Activated CD8-positive, alpha-beta memory T cell treated with anti-CD3 and anti-CD28 coated beads, Interleukin-2, amount 50 U/mL, for 48 hours (primary cell): Measurements from ENCODE around the gene SLC26A1.
"Not testable (repeated sequence)": the region's sequence is repeated elsewhere in the genome, so short reads cannot be mapped to it uniquely, and the experiment has no call there.

ENCODE experiments used
- DNase-seq: peaks from one replicate; pipeline ENCODE4 v3.0.0-alpha.2; 2020

SLC26A1 gene

GRCh38 chr4:978957-979701 is 14.1 kb downstream of the SLC26A1 start:
- no peak for DNase-seq

GRCh38 chr4:976016-976415 is 17.2 kb downstream of the SLC26A1 start:
- DNase-seq, result not testable (repeated sequence)

DNA sequence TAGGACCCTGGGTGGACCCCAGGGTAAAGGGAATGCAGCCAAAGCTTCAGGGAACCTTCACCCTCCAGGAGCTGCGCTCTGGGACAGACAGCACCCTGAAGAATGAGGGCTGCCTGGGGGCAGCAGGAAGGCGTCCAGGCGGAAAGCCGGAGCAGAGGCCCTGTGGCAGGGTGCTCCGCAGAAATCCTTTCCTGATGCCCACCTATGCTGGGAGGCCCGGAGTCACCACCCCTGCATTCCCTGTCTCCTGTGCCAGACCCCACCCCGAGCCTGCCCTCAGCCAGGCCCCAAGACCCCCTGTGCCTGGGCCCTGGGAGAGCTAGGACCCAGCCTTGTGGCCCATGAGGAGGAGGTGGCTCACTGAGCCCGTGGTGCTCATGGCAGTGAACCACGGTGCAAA is 18.5 kb downstream of the SLC26A1 start:
- no peak for DNase-seq

GRCh38 chr4:973431-974397 is 19.5 kb downstream of the SLC26A1 start, which contains the start of gene DGKQ:
Gene DGKQ (minus strand): TSS chr4:973569. CDS start chr4:973482, 87 bp downstream.
- peak; percentile 95 for DNase-seq

GRCh38 chr4:972651-973424 is 20.4 kb downstream of the SLC26A1 start:
- DNase-seq, result peak; percentile 77

GRCh38 chr4:971666-972500 is 21.3 kb downstream of the SLC26A1 start:
- no peak for DNase-seq

- DNase-seq, result no peak
Measured at GRCh38 chr4:970854-971520, 22.2 kb downstream of the SLC26A1 start.

- no peak for DNase-seq
Measured at GRCh38 chr4:970046-970745, 23.0 kb downstream of the SLC26A1 start.

GRCh38 chr4:968621-969394 is 24.4 kb downstream of the SLC26A1 start:
- no peak for DNase-seq

DNA sequence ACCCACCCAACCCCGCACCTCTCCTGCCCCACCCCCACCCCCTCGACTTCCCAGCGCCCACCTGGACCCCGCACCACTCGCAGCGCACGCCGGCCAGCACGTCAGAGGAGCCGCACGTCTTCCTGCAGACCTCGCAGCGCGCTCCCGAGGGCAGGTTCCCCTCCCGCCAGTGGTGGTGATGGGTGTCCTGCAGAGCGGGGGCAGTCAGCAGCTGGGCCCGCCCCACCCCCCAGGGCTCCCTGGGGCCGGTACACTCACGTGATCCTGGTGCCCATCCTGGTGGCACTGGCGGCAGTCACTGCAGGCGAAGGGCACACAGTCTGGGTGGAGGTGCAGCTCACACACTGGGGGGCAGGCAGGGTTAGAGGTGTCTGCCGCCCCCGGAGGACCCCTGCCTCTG is 25.0 kb downstream of the SLC26A1 start:
- no peak for DNase-seq

GRCh38 chr4:967113-968104 is 25.8 kb downstream of the SLC26A1 start:
- no peak for DNase-seq

DNA sequence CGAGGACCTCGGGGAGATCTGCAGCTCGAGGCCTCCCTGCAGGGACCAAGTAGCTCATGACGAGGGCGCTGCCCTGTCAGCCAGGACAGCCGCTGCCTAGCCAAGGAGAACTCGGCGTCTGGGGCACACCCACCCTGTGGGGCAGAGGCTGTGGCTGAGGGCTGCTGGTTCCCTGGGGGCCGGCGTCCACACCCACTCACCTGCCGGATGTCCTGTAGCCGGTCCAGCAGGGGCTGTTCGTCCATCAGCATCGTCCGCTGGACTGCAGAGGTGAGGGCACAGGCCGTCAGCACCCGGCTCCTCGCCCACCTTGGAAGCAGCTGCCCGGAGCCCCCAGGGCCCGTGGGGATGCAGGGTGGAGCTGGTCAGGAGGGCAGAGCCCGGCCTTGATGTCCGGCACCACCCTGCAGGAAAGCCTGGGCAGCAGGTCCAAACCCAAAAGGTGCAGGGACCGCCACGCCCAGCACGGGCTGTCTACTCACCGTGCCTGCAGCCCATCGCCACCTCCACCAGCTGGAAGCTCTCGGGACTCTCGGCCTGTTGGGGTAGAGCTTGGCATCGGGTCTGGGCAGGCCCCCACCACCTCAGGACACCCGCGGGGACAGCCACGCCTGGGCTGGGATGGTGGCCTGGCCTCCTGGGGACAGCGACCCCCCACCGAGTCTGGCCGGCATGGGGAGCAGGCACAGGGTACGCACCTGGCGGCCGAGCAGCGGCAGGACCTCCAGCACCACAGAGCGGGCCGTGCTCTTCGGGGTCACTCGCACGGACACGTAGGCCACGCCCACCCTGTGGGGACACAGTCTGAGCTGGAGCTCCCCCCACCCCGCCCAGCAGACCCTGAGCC is 26.7 kb downstream of the SLC26A1 start:
- DNase-seq, result no peak

- DNase-seq, result no peak
Measured at GRCh38 chr4:965766-966134, 27.5 kb downstream of the SLC26A1 start.

GRCh38 chr4:965048-965765 is 28.0 kb downstream of the SLC26A1 start:
- no peak for DNase-seq

DNA sequence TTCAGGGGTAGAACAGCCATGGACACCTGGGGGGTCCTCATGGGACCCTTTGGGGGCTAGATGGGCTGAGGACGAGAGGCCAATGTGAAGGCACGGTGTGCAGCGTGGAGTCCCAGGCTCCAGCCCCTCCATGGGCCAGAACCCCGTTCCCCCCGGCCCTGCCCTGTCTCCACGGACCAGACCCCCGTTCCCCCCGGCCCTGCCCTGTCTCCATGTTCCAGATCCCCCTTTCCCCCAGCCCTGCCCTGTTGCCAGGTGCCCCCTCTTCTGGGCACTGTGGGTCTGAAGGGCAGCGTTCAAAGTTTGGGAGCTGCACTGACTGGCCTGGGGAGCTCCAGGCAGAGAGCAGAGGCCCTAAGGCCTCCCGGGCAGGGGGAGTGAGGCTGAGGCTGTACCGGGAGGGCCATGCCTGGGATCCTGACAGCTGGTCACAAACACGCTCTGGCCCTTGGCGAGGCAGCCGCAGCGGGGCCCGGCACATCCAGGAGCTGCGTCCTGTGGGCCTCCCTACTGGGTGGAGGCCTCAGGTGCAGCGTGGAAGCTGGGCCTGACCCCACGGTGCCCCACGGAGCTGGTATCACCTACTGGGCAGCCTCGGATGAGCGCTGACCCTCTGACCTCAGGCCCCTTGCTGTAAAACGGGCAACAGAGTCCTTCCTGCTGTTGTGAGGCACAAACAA is 28.7 kb downstream of the SLC26A1 start:
- no peak for DNase-seq
